ENCODE data around the gene TNFRSF1B.

TNFRSF1B gene

DNA sequence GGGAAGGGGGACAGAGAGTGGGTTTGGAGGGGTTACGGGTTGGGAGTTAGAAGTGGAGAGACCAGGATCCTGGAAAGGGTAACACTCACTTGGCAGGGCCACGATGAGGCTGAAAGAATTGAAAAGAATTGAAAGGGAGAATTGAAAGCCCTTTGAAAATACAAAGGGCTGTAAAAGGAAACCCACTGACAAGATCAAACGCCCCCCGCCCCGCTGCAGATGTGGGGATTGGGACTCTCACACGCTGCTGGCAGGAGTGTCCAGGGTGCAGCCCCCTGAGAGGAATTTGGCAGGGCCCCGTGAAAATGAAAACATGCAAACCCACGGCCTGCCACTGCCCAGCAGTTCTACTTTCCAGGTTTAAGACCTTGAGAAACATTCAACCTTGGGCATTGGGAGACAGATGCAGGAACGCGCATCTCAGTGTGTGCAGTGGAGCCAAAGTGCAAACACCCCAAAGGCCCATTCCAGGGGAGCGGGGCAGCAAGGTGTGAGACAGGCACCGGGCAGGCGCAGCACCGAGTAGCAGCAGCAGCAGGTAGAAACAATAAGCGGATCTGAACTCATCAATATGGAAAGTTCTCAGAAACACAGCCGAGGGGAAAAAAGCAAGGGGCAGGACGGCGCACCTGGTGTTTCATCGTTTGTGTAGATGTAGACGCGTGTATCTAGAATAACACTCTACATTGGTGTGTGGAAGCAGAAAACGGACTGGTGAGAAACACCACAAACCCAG, 8.3 kb upstream of the TNFRSF1B start:
- no peak for DNase-seq (ENCODE audit: low spot score)

DNA sequence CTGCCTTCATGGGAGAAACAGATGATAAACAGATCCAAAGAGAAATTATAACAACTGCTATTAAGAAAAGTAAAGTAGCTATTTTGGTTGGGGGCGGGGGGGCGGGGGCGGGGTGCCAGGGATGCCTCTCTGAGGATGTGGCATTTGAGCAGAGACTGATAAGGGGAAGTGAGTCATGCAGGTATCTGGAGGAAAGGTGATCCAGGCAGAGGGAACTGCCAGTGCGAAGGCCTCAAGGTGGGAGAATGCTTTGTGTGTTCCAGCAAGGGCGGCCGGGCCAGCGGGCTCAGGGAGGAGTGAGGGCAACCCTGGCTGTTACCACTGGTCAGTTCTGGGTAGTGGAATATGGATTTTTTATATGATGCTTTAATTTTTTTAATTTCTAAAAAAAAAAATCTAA, 7.0 kb upstream of the TNFRSF1B start:
- DNase-seq (ENCODE audit: low spot score): peak; percentile 30

DNA sequence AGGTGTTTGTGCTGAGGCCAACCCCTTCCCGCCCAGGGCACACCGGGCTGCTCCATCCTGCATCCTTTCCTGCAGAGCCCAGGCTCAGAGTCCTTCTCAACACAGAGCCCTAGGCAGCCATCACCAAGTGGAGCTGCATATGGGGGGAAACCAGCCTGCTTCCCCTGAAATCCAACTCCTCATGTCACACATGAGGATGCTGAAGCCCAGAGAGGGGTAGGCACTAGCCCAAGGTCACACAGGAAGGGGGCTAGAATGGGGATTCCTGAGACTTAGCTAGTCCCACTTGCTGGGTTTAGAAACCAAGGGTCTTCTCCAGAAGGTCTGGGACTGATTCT, 5.5 kb upstream of the TNFRSF1B start:
- no peak for DNase-seq (ENCODE audit: low spot score)

DNA sequence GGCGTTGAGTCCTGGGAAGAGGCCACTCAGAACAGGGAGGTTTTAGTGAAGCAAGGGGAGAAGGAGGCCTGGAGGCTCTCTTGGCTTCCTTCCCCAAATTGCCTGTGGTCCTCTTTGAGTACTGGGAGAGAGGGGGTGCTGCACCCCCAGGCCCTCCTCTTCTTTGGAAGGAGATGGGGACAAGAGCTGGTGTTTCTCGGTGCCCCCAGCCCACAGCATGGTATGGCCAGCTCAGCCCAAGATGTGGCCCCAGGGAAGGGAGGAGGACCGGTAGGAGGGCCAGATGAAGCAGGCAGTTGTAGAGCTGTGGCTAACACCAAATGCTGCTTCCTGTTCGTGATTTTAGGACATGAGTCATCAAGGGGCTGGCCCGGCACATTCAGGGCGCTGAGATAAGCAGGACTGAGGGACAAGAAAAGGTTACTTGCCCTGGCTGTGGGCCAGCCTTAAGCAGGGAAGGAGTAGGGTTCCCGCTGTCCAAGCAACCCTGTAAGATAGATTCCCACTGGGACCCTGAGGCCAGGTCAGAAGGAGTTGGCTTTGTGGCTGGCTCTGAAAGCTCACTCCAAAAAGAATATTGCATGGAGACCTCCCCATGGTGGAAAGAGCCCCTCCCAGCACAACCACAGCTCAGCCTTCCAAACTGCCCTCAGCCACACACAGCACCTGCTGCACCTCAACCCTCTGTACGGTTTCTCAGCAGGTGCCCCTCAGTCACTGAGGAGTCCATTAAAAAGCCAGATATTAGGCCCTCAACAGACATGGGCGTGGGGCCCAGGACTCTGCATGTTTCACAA, 4.9 kb upstream of the TNFRSF1B start:
- peak; percentile 83 for DNase-seq (ENCODE audit: low spot score)

DNA sequence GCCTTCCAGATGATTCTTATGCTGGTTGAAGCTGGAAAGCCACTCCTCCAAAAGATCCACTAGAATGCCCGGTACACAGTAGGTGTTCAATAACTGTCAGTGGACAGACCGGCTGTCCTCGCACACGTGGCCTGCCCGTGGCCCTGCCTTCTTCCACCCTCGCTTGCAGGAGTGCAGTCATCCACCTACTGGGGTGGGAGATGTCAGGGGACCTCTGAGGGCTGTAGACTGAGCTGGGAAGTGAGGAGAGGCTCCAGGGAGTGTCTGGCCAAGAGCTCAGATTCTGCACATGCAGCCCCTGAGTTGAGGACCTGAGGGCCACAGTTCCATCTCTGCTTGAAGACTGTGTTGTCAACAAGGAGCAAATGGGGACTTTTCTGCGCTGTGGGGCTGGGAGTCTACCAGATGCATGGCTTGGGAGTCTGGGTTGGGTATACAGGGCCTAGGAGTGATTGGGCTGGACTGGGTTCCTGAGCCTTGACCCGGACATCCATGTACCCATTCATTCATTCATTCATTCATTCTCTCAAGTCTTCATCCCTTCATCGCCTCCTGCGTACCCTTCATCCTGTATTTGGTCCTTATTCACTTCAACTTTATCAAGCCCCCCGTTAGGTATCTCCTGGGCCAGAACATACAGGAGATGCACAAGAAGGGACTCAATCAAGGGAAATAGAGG, 4.2 kb upstream of the TNFRSF1B start:
- no peak for DNase-seq (ENCODE audit: low spot score)

DNA sequence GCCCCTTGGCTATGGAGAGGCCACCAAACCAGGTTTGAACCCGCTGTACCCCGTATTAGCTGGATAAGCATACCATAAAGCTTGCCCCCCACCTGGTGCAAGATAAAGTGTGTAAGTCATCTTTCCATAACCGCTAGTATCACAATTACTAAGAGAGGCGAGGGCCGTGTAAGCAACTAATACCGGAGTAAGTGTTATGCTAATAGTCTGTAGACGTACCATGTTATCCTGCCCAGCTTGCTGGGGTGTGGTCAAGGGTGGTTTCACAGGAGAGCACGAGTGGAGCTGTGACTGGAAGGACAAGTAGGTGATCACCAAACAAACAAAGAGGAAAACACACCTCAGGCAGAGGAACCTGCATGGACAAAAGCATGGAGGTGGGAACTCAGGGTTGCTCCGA, 3.6 kb upstream of the TNFRSF1B start:
- DNase-seq (ENCODE audit: low spot score): no peak

DNA sequence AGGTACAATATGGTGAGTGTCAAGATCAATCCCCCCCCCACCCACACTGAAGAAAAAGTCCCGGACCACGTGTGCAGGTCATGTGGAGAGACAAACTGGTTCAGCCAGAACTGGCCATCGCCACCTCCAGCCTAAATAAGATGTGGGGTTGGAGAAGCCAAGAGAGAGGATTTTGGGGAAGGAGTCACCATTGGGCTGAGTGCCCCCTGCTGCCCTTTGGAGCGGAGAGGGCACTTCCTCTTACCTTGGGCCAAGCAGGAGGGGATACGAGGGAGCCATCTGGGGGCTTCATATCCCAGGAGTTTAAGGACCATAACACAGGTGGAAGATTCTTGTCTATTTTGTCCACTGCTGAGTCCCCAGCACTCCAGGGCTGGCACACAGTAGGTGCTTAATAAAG, 2.6 kb upstream of the TNFRSF1B start:
- DNase-seq (ENCODE audit: low spot score): no peak

DNA sequence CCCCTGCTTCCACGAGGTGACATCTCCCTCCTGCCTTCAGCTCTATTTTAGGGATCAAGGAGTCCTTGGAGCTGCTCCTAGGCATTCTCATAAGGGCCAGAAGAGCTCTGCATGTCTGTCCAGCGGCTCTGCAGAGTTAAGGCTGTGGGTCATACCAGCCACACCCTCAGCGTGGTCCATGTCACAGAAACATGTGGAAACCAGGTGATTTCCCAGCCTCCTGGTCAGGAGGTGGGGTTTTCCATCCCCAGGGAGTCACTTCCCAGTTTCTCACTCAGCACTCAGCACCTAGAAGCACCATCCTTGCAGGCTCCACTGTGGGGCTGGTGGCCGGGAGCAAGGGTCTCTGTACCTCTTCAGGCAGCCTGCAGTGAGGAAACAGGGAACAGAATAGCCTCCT, 1.4 kb upstream of the TNFRSF1B start:
- DNase-seq (ENCODE audit: low spot score): peak; percentile 40

DNA sequence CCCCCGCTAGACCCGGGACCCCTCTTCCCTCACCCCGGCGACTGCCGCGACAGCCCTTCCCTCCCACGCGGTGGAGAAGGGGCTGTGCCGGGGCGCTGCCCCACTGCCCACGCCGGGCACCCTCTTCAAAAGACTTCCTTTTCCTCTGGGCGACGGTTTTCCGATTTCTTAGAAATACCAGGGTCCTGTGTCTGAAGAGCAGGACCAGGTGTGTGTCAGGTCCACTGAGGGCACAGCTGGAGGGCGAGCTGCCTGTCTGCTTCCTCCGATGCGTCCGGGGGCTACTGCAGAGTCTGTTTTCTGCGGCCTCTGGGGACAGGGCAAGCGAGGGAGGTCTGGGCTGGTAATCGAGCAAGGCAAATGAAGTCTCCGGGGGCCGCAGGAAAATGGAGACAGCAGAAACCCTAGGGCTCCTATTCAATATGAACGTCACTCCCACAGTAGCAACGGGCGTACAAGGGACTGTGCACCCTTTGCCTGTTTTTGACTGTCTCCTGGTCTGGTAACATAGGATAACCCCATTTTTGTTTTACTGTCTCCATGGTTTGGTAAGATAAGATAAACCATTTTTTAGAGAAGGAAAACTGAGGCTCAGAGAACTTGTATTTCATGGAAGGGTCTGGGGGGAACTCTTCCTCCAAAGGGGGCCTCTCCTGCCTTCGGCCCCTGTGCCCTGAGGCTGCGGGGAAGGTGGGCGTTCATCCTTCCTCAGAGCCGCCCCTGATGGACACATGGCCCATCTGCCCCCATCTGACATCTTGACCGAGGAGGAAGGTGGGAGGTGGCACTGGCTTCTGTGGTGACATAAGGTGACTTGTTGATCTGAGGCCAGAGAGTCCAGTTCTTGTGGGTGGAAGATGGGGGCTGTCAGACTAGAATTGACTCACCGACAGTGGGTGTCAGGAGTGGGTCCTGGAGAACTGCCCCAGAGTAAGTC, 970 bp downstream of the TNFRSF1B start:
- no peak for DNase-seq (ENCODE audit: low spot score)

DNA sequence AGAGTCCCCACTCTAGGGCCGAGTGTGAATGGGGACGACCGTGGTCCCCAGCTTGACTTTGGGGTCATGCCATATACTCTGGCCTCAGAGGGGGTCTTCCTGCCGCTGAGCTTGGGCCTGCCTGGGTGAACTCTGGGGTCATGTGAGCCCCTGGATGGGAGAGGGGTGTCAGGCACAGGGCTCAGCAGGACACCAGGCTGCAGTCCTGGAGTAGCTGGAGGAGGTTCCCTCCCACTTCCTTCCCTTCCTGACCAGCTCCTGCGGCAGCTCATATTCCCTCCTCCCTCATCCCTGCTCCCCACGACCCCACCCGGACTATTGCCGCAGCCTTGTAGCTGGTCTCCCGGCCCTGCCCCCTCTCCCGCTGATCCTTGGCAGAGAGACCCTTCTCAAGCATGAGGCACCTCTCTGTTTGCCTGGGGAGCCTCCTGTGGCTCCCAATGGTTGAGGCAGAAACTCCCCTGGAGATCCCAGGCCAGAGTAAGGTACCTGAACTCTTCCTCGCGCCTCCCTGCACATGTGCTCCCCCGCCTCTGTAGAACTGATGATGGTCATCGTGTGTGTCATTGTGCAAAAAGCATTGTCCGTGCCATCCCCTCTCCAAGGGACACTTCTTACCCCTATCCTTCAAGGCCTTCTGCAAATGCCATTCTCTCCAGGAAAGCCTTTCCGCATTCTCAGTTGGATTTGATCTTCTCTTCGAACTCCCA, 1.8 kb downstream of the TNFRSF1B start:
- DNase-seq (ENCODE audit: low spot score): no peak

DNA sequence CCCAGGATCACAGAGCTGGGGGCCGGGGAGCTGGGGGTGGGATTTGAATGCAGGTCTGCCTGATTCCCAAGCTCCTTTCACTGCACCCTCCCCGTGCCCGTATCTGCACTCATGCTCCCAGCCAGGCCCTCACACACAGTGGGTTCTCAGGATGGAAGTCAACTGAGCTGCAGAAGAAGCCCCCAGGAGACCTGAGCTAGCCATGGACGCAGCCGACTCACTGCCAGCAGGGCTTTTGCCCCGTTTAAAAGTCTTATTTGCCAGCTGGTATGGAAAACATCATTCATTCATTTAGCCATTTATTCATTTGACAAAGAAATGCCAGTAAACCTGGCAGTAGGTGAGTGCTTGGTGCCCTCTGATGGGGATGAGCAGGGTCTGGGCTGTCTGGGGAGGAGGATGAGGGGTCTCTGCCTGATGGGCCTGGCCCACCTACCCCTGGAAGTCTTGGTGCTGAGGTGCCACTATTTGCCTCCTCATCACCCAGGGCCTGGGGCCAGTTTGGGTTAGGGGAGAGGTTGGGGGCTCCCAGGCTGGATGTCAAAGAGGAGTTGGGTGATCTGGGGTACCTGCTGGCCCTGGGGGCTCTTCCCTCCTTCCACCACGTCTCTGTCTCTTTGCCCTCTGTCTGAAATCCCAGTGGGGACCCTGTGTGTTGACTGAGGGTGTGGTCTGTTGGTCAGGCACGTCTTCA, 2.8 kb downstream of the TNFRSF1B start:
- no peak for DNase-seq (ENCODE audit: low spot score)

DNA sequence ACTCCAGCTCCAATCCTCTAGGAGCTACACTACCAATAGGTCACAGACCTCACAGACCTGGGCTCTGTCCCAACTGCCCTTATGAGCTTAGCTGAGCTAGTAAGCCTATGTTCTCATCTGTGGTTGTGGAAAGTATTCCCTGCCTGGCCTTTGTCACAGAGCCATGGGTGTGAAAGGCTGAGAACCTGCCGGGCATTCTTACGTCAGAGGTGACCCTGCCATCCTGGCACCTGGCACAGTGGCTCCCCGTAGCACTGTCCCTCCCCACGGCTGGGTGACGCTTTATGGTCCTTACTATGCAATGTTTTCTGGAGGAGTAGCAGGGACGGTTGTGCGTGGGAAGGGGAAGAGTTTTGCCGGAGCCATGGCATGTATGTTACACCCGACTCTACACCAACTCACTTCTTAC, 3.5 kb downstream of the TNFRSF1B start:
- no peak for DNase-seq (ENCODE audit: low spot score)

DNA sequence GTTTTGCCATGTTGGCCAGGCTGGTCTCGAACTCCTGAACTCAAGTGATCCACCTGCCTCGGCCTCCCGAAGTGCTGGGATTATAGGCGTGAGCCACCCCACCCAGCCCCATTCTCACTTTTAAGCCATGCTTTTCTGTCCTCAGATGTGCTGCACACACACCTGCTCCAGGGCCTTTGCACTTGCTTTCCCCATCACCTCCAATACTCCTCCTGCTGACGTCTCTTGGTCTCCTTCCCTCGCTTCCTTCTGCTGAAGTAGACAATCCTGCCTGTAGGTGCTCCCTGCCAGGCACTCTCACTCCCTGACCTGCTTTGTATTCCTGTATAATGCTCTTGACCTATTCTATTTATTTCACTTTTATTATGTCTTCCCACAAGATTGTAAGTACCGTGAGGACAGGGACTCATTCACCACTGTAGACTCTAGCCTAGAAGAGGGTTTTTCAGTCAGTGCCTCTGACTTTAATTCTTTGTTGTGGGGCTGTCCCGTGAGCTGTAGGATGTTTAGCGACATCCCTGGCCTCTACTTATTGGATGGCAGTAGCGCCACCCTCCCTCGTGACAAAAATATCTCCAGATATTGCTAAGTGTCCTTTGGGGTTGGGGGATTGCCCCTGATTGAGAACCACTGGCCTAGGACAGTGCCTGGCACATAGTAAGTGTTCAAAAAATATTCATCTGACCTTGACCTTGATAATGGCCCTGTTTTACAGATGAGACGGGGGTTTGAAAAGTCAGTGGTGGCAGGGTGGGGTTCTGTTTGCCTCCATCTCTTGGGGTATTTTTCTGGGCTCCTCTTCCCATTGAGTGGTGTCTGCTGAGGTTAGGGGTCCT, 4.6 kb downstream of the TNFRSF1B start:
- no peak for DNase-seq (ENCODE audit: low spot score)

DNA sequence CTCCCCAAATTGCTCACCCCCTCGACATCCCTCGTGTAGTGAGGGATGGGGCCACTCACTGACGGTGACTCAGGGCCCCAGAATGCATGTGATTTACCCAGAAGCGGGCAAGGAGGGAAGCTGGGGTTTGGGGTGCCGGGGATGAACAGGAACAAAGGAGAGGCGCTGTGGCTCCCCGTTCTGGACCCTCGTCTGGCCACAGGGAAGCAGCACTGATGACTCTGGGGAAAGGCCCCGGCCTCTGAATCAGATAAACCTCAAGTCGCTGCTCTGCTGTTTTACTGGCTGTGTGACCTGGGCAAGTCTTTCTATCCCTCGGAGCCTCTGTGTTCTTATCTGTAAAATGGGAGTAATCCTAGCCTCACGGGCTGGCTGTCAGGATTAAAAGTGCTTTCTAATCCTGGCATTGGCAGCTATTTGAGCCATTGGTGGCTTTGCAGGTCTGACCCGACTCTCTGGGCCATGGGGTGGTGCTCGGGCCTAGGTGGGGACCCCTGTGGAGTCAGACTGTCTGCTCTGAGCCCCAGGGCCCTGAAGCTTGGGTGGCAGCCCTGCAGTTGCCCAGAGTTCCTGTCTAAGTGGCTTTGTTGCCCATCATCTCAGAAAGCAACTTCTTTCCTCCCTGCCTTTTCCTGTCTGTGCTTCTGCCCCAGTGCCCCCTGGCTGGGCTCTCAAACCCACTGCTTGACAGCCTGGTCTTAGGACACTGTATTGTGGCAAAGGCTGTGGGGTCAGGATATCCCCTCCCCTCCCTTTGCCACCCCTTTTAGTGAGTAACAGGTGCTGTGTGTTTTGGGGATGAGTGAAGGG, 5.5 kb downstream of the TNFRSF1B start:
- no peak for DNase-seq (ENCODE audit: low spot score)

DNA sequence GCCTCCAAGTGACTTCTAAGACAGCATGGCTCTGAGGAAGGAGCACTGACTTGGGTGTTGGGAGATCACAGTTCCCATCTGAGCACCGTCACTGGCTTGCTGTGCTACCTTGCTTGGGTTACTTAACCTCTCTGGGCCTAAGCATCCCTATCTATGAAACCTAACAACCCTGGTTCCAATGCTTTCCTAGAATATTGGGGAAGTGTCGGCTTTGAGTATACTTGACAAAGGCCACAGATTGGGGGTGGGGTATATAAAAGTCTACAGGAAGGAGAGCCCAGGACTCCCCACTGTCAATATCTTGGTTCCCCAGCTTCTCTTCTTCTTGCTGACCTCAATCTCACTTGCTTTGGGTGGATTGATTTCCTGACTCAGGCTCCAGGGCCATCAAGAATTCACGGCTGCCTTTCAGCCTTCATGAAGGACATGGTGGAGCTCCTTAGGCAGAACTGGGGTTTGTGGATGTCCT, 6.3 kb downstream of the TNFRSF1B start:
- DNase-seq (ENCODE audit: low spot score): no peak

DNA sequence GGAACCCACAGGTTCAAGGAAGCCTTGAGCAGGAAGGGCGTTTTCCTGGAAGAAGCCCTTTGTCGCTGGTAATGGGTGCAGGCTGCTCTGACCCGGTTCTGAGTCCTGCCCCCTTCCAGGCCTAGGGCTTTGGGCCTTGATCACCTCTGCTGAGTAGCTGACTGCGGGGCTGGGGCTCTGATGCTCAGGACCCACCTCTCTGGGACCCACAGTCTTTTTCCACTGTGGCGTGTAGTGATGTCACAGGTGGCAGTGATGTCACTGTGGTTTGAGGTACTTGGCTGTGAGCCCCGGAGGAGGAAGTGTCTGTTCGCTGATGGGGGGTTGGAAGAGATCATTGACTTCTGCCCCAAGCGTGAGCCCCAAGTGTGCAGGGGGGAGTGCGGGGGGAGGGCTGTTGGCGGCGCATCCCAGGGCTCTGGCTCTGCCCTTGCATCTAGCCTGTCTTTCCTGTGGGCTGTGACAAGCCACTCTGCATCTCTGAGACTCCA, 6.9 kb downstream of the TNFRSF1B start:
- no peak for DNase-seq (ENCODE audit: low spot score)

DNA sequence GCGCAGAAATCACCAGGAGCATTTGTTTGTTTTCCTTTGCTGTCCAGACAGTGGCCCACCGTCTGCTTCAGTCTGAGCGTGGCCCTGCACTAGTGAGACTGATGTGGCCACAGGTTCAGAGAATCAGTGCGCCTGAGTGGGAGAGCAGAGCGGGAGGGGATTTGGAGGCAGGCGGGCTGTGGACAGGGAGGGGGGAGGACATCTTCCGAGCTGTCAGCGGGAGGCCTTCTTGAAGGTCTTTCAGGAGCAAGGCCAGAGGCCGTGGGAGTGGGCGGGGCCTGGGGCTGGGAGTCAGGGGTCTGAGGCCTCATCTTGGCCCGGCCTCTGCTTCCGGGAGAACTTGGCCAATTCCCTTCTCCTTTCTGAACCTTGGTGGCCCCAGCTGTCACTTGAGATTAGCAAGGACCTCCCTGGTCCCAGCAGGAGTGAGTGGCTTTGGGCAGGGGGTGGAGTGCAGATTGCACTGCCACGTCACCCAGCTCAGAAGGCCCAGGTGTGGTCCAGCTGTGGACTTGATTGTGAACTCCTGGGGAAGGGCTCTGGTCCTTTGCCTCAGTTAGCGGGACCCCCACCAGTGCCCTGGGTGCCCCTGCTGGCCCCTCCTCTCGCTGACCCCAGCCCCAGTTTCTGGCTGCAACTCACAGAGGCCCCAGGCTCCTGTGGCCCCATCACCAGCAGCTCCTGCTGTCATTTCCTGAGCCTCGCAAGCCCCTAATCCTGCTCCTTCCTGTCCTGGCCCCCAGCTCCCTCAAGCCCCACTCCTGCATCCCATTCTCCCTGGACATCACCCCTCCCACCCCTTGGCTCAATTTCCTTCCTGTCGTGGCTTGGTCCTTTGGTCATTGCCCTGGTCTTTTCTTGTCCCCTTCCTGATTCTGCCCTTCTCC, 8.4 kb downstream of the TNFRSF1B start:
- no peak for DNase-seq (ENCODE audit: low spot score)
